GM12892 (cell line): ENCODE data around the gene CEP131.

Experiments used
- POLR2A ChIP-seq: IDR thresholded peaks from 2 replicates; pipeline ENCODE4 v1.6.1; 2011; ENCODE audit warnings: low read depth, low read length, control low read depth
- POLR2AphosphoS5 ChIP-seq: IDR thresholded peaks from 2 replicates; pipeline ENCODE4 v1.6.1; 2011; ENCODE audit warnings: low read depth, low read length, control low read depth
- TAF1 ChIP-seq: IDR thresholded peaks from 2 replicates; pipeline ENCODE4 v1.6.1; 2011; ENCODE audit warnings: low read depth, mild to moderate bottlenecking, control low read depth, low read length, borderline replicate concordance

GRCh38 chr17:81183807-81184206 lies 39.0 kb downstream of the CEP131 start:
- no peak for TF ChIP-seq POLR2A
- TF ChIP-seq TAF1 = no peak
- no peak for TF ChIP-seq POLR2AphosphoS5
